Naive thymus-derived CD4-positive, alpha-beta T cell (primary cell): ENCODE data around the gene TTC6. TPM values are rescaled to one million over a fixed set of nuclear protein-coding genes. Genes with fewer than 3 reads are reported as not detected.

Source experiments
- ATAC-seq: fragments of 150-1000 bp; cut with Tn5 transposase; 2 replicates; pipeline ENCODE4 v1.10.0; 2021; ENCODE audit warnings: mild to moderate bottlenecking, moderate library complexity
- CTCF ChIA-PET: fragments of 350-600 bp; sonication (Branson Sonifier 250); formaldehyde crosslinking; loops from one replicate; lab custom pipeline; 2021; ENCODE audit warnings: antibody characterized with exemption; lab: Charles Lee
- POLR2A ChIA-PET: fragments of 350-600 bp; sonication (Branson Sonifier 250); formaldehyde crosslinking; loops from one replicate; lab custom pipeline; 2021; ENCODE audit warnings: antibody characterized with exemption, inconsistent platforms; lab: Charles Lee
- DNase-seq, 9 donors: peaks; one replicate each; pipeline versions ENCODE4 v3.0.0 to v3.0.0-alpha.2; 2020 to 2022; ENCODE audit warnings: mixed read lengths in 1 of 9
- H3K27ac ChIP-seq: one replicate; pipeline ENCODE4 v1.7.0; 2013; ENCODE audit warnings: mild to moderate bottlenecking, low read depth, low read length, moderate library complexity
- H3K27me3 ChIP-seq, 2 donors: one replicate each; pipeline ENCODE4 v1.7.0; 2013; ENCODE audit warnings: low read length in 2 of 2, mild to moderate bottlenecking in 2 of 2, moderate library complexity in 2 of 2; ENCODE audit not compliant: control insufficient read depth in 2 of 2, insufficient read depth in 2 of 2
- H3K36me3 ChIP-seq, 3 experiments: 1 replicate in 2 of 3; 2 replicates in 1 of 3; pipeline ENCODE4 v1.7.0; 2013; ENCODE audit warnings: low read length in 3 of 3, mild to moderate bottlenecking in 3 of 3, moderate library complexity in 1 of 3; ENCODE audit not compliant: insufficient read depth in 3 of 3, control insufficient read depth in 2 of 3
- H3K4me1 ChIP-seq, 2 donors: one replicate each; pipeline ENCODE4 v1.7.0; 2013; ENCODE audit warnings: low read length in 2 of 2, mild to moderate bottlenecking in 2 of 2, moderate library complexity in 1 of 2; ENCODE audit not compliant: control insufficient read depth in 2 of 2, insufficient read depth in 2 of 2
- H3K4me3 ChIP-seq: 2 replicates; pipeline ENCODE4 v1.7.0; 2013; ENCODE audit warnings: mild to moderate bottlenecking, low read length
- H3K9me3 ChIP-seq, 3 experiments: 1 replicate in 2 of 3; 2 replicates in 1 of 3; pipeline ENCODE4 v1.7.0; 2013; ENCODE audit warnings: low read length in 3 of 3; ENCODE audit not compliant: control insufficient read depth in 2 of 3
- H3K27ac Mint-ChIP-seq, 9 donors: one replicate each; pipeline ENCODE4 v1.8.0; 2020 to 2022; ENCODE audit warnings: mixed read lengths in 9 of 9, mild to moderate bottlenecking in 8 of 9, moderate library complexity in 5 of 9, inconsistent platforms in 2 of 9
- H3K27me3 Mint-ChIP-seq, 5 donors: one replicate each; pipeline ENCODE4 v1.8.0; 2021 to 2022; ENCODE audit warnings: mixed read lengths in 5 of 5, mild to moderate bottlenecking in 1 of 5
- H3K36me3 Mint-ChIP-seq, 5 donors: one replicate each; pipeline ENCODE4 v1.8.0; 2020 to 2022; ENCODE audit warnings: mixed read lengths in 5 of 5, mild to moderate bottlenecking in 3 of 5, inconsistent platforms in 1 of 5
- H3K4me1 Mint-ChIP-seq, 7 donors: one replicate each; pipeline ENCODE4 v1.8.0; 2020 to 2022; ENCODE audit warnings: mixed read lengths in 7 of 7, mild to moderate bottlenecking in 3 of 7, inconsistent platforms in 1 of 7
- H3K4me3 Mint-ChIP-seq, 10 donors: one replicate each; pipeline ENCODE4 v1.8.0; 2020 to 2022; ENCODE audit warnings: mild to moderate bottlenecking in 10 of 10, mixed read lengths in 10 of 10, moderate library complexity in 6 of 10, inconsistent platforms in 2 of 10
- H3K9me3 Mint-ChIP-seq, 11 donors: one replicate each; pipeline ENCODE4 v1.8.0; 2020 to 2022; ENCODE audit warnings: mixed read lengths in 11 of 11, mild to moderate bottlenecking in 4 of 11, inconsistent platforms in 1 of 11, moderate library complexity in 1 of 11
- intact Hi-C, 2 donors: fragments of 100-400 bp; cut with micrococcal nuclease; formaldehyde crosslinking; loops; one replicate each; pipeline ENCODE4 v1.15.1; 2023
- polyA plus RNA-seq, 2 donors: library from polyadenylated mRNA; unstranded; fragments of 300-500 nt; fragmentation: Illumina TruSeq; gene quantifications; one replicate each; pipeline ENCODE4 v1.2.3, GENCODE V29; 2021
- total RNA-seq, 6 experiments: library from RNA in 5 of 6; stranded (reverse) in 5 of 6; gene quantifications; 1 replicate in 5 of 6; 2 replicates in 1 of 6; pipeline ENCODE4 v1.2.3 and lab custom pipeline; 2021 to 2026

Gene TTC6
- total and polyA plus RNA-seq, 7 experiments from 2014 or later: not detected

DNA sequence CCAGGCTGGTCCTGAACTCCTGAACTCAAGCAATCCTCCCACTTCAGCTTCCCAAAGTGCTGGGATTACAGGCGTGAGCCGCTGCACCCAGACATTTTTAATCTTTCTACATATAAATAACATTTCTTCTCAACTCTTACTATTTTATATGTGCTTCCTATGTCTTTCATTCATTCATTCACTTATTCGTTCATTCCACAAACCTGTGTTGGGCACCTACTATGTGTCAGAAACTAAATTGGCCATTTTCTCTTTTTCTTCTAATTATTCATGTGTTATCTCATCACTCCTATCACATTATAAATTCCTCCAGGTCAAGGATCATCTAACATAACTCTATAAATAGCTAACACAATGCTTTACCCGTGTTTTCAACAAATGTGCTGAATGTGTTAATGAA, 24.0 kb upstream of the TTC6 start:
- Histone ChIP-seq H3K9me3 (no peaks in the 10 kb centered on the region), H3K36me3 (no peaks in the 10 kb centered on the region), H3K4me3 (no peak overlapping the region), H3K4me1 (no peaks in the 10 kb centered on the region), H3K27me3 (no peaks in the 10 kb centered on the region), H3K27ac (no peak overlapping the region)
- intact Hi-C loops: loop anchor here in 1 of 2 donors (10.0 kb wide), 1 partner anchor 867 kb away; no protein-coding TSS in a partner anchor
- Mint-ChIP-seq H3K4me3 (no peak overlapping the region), H3K27me3 (peaks cover 0 to 17% (median 8%) of the 10 kb centered on the region in 5 donors), H3K36me3 (no peaks in the 10 kb centered on the region), H3K27ac (no peak overlapping the region), H3K9me3 (peaks cover 0 to 29% (median 3%) of the 10 kb centered on the region in 11 donors), H3K4me1 (peaks cover 0 to 2% (median 0%) of the 10 kb centered on the region in 7 donors)
- ATAC-seq: no peak
- ChIA-PET CTCF (no interaction called here), POLR2A (no interaction called here)
- no peak for DNase-seq

DNA sequence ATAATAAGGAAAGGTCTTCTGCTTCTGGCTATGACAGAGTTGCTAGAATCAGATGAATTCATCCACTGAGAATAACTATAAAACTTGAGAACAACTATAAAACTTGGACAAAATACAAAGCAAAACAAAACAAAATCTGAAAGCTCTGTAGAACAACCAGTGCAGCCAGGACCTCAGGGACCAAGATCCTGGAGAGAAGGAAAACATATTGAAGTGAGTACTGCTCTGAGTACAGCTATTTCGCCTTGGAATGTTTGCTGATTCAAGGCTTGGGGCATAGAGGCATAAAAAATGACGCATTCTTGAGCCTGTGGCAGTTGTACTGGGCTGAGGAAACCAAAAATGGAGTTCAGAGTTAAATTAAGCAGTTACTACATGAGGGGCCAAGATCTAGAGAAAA, 22.1 kb upstream of the TTC6 start:
- Histone ChIP-seq H3K27me3 (no peaks in the 10 kb centered on the region), H3K36me3 (no peaks in the 10 kb centered on the region), H3K9me3 (no peaks in the 10 kb centered on the region), H3K4me1 (no peaks in the 10 kb centered on the region), H3K27ac (no peak overlapping the region), H3K4me3 (no peak overlapping the region)
- H3K4me3 Mint-ChIP-seq: no peak overlapping the region
- H3K9me3 Mint-ChIP-seq: peaks cover 0 to 31% (median 6%) of the 10 kb centered on the region in 11 donors
- ChIA-PET CTCF (no interaction called here), POLR2A (no interaction called here)
- no peak overlapping the region for H3K27ac Mint-ChIP-seq
- no peaks in the 10 kb centered on the region for H3K36me3 Mint-ChIP-seq
- peaks cover 0 to 2% (median 0%) of the 10 kb centered on the region in 7 donors for H3K4me1 Mint-ChIP-seq
- DNase-seq: no peak
- intact Hi-C loops: loop anchor here in 1 of 2 donors (10.0 kb wide), 1 partner anchor 869 kb away; no protein-coding TSS in a partner anchor
- ATAC-seq: no peak
- H3K27me3 Mint-ChIP-seq: peaks cover 0 to 18% (median 10%) of the 10 kb centered on the region in 5 donors

DNA sequence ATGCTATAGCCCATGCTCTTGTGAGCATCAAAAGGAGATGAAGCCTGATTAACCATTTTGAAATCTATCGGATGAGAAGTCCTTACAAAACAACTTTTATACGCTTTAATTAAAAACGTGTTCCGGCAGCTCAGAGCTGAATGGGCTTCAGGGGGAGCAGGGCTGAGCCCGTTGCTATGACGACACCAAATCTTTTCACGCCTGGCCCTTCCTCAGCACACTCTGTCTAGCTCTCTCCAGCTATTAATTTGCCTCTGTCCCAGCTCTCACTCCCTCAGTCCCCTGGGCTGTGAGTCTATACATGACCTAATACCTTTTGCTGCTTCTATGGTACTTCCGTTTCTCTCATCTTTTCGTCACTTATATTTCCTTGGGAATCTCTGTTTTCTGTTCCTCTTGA, 16.2 kb upstream of the TTC6 start:
- Mint-ChIP-seq H3K27ac (no peak overlapping the region), H3K9me3 (peaks cover 0 to 13% (median 3%) of the 10 kb centered on the region in 11 donors)
- ATAC-seq: no peak

DNA sequence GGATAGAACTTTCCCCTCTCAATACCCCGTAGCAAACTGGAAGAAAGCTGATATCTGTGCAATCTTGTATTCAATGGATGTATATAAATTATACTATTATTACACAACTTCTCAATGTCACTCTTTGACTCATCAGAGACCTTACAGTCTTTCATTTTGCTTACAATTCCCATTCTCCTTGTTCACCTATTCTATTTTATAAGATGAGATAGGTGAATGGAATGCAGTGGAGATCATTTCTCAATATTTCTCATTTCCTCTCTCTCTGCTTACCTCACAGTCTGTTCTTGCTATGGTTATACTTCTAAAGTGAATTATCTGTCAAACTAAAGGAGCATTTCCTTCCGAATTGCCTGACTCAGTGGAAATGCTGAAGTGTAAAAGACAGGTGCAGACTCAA, 15.3 kb upstream of the TTC6 start:
- no peaks in the 10 kb centered on the region for H3K9me3 ChIP-seq
- intact Hi-C loops: no loop called here
- Mint-ChIP-seq H3K27ac (no peak overlapping the region), H3K27me3 (peaks cover 20 to 41% (median 30%) of the 10 kb centered on the region in 5 donors), H3K36me3 (no peaks in the 10 kb centered on the region), H3K4me3 (no peak overlapping the region), H3K9me3 (peaks cover 0 to 7% (median 0%) of the 10 kb centered on the region in 11 donors), H3K4me1 (no peaks in the 10 kb centered on the region)
- ChIA-PET CTCF (no interaction called here), POLR2A (no interaction called here)
- DNase-seq (no peak), ATAC-seq (no peak)
- no peaks in the 10 kb centered on the region for H3K4me1 ChIP-seq
- H3K4me3 ChIP-seq: no peak overlapping the region
- H3K27me3 ChIP-seq: peaks cover 0 to 2% of the 10 kb centered on the region in 2 donors
- no peaks in the 10 kb centered on the region for H3K36me3 ChIP-seq
- no peak overlapping the region for H3K27ac ChIP-seq

More for the DNA sequence above, 16.2 kb upstream of the TTC6 start:
- Mint-ChIP-seq H3K4me1 (no peaks in the 10 kb centered on the region), H3K36me3 (no peaks in the 10 kb centered on the region), H3K4me3 (no peak overlapping the region), H3K27me3 (peaks cover 15 to 39% (median 30%) of the 10 kb centered on the region in 5 donors)
- ChIA-PET POLR2A (no interaction called here), CTCF (no interaction called here)
- Histone ChIP-seq H3K4me1 (no peaks in the 10 kb centered on the region), H3K36me3 (no peaks in the 10 kb centered on the region), H3K27ac (no peak overlapping the region), H3K27me3 (no peaks in the 10 kb centered on the region), H3K9me3 (no peaks in the 10 kb centered on the region), H3K4me3 (no peak overlapping the region)
- DNase-seq: no peak
- intact Hi-C loops: loop anchor here in 1 of 2 donors (10.0 kb wide), 1 partner anchor 874 kb away; no protein-coding TSS in a partner anchor

DNA sequence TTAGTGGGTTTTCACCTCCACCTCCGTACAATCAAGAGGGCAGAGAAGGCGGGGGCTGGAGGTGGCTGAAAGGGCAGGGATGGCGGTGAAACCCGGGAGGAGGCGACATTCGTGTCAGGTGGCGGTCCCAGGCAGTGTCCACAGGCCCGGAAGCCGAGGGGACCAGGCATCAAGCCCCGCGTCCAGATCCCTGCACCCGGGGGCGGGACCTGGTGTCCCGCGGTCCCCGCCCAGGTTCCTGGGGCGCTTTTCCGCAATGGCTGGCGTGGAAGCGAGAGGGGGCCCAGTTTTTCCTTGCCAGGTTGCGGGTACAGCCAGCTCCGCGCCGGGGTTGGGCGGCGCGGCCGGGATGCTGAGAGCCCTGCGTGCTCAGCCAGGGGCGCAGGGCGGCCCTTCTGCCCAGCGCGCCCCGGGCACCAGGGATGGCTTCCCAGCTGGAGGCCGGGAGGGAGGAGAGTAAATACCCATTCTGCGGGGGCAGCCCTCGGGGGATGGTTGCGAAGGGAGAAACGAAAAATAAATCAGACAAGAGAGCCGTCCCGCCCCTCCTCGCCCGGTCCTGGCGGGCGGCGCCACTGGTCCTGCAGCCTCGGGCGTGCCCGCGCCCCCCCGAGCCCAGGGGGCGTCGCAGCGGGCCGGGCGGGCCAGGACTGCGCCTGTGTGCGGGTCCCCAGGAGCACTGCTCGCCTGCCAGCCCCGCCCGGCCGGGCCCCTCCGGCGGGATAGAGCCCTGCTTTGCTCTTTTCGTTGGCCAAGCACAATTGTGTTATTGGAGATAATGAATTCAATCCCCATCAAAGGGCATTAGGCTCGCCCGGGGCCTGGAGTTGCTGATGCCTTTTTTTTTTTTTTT, 11.8 kb upstream of the TTC6 start:
- ATAC-seq (no peak), DNase-seq (no peak)
- ChIA-PET CTCF (no interaction called here), POLR2A (no interaction called here)
- no peaks in the 10 kb centered on the region for H3K36me3 ChIP-seq
- Mint-ChIP-seq H3K9me3 (peaks cover 0 to 29% (median 6%) of the 10 kb centered on the region in 11 donors), H3K27me3 (peaks cover 51 to 65% (median 58%) of the 10 kb centered on the region in 5 donors), H3K36me3 (peaks cover 0 to 12% (median 0%) of the 10 kb centered on the region in 5 donors), H3K4me3 (no peak overlapping the region), H3K27ac (no peak overlapping the region), H3K4me1 (no peaks in the 10 kb centered on the region)
- peaks cover 0 to 4% of the 10 kb centered on the region in 2 donors for H3K27me3 ChIP-seq
- intact Hi-C loops: no loop called here
- H3K27ac ChIP-seq: no peak overlapping the region
- H3K4me3 ChIP-seq: no peak overlapping the region
- H3K9me3 ChIP-seq: no peaks in the 10 kb centered on the region
- no peaks in the 10 kb centered on the region for H3K4me1 ChIP-seq

DNA sequence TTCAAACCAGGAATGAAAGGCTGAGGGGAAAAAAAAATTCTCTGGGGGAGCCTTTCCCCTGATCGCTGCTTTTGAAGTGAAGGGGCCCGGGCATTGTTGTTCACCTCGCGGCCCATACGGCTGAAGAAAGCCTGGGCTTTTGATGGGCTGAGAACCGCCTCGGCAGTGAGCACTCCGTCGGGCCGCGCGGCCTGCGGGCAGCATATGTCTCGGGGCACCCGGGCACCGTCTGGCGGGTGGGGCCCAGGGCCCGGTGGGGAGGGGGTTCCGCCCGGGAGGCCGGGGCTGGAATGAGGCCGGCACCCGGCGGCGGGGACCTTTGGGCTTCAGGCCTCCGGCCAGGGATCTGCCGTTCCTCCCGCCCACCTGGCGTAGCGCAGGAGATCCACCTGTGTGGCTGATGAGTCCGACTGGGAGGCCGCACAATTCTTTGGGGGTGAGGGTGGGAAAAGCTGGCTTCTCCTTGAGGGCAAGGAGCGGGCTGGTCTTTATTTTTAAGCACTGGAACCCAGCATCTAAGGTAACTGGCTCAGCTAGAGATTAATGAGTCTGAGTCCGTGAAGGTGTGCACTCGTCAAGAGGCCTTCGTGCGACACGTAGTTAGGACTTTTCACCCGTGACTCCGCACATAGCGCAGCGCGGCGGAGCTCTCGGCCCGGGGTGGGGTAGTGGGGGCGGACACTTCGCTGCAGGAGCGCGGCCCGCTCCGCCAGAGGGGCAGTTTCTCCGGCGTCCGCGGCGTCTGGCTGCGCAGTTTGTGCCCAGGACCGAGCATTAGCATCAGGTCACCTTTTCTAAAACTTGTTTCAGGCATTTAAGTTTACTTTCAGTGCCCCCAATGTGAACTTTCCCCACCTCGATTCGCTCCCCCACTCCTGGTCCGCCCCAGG, 11.0 kb upstream of the TTC6 start:
- no peak for ATAC-seq
- Mint-ChIP-seq H3K27me3 (peaks cover 59 to 73% (median 65%) of the 10 kb centered on the region in 5 donors), H3K4me3 (no peak overlapping the region), H3K9me3 (peaks cover 2 to 38% (median 14%) of the 10 kb centered on the region in 11 donors), H3K27ac (no peak overlapping the region), H3K36me3 (peaks cover 0 to 18% (median 0%) of the 10 kb centered on the region in 5 donors), H3K4me1 (no peaks in the 10 kb centered on the region)
- H3K4me3 ChIP-seq: no peak overlapping the region
- H3K9me3 ChIP-seq: no peaks in the 10 kb centered on the region
- ChIA-PET CTCF (no interaction called here), POLR2A (no interaction called here)
- DNase-seq: no peak
- H3K4me1 ChIP-seq: no peaks in the 10 kb centered on the region
- no peaks in the 10 kb centered on the region for H3K36me3 ChIP-seq
- peaks cover 0 to 7% of the 10 kb centered on the region in 2 donors for H3K27me3 ChIP-seq
- no peak overlapping the region for H3K27ac ChIP-seq
- intact Hi-C loops: loop anchor here in 1 of 2 donors (5.0 kb wide), 1 partner anchor 1067 kb away; no protein-coding TSS in a partner anchor
